ENCODE results near the gene NCMAP. TPM values are rescaled to one million over a fixed set of nuclear protein-coding genes. Genes with fewer than 3 reads are reported as not detected.

Gene NCMAP
- total RNA-seq = not detected in 2 replicates

GRCh38 chr1:24555591-24556413 is at the start of gene NCMAP:
Gene NCMAP, plus strand, starts transcription at chr1:24556087. Its CDS starts 39,344 bp downstream, at chr1:24595431.

GRCh38 chr1:24642481-24643362 is 86.8 kb downstream of the NCMAP start, which contains the start of gene SRRM1:
Gene SRRM1, plus strand, starts transcription at chr1:24643302. Its CDS starts 25 bp downstream, at chr1:24643327.

Other genes starting within 250 kb of the NCMAP start
- gene GRHL3, start 236.7 kb upstream of the NCMAP start, total RNA-seq = 3.0 and 10.9 TPM in 2 replicates
- gene STPG1, start 142.3 kb upstream of the NCMAP start, total RNA-seq = 10.2 TPM in 2 replicates
- 43.9 and 46.5 TPM in 2 replicates for gene NIPAL3, start 140.3 kb upstream of the NCMAP start, total RNA-seq
- gene RCAN3, start 53.3 kb upstream of the NCMAP start, total RNA-seq = 14.8 and 27.4 TPM in 2 replicates
- 43.4 and 64.5 TPM in 2 replicates for gene SRRM1, start 87.2 kb downstream of the NCMAP start, total RNA-seq
- 97.6 and 169 TPM in 2 replicates for gene CLIC4, start 189.4 kb downstream of the NCMAP start, total RNA-seq

Measured in hair follicular keratinocyte (primary cell).